HG03442 (cell line): ENCODE measurements around the gene SUSD4.

Source experiments
- ATAC-seq: cut with Tn5 transposase; IDR thresholded peaks from one replicate; pipeline ENCODE4 v1.9.1; 2021; ENCODE audit warnings: mild to moderate bottlenecking, moderate library complexity; ENCODE audit not compliant: unreplicated experiment

The SUSD4 gene

GRCh38 chr1:223363057-223363855 is 720 bp downstream of the SUSD4 start:
- ATAC-seq: no peak

- ATAC-seq: no peak
These were observed 5.2 kb downstream of the SUSD4 start for GRCh38 chr1:223358826-223359225.

GRCh38 chr1:223355699-223356098 is 8.3 kb downstream of the SUSD4 start:
- no peak for ATAC-seq

- ATAC-seq: no peak
These were observed 10.0 kb downstream of the SUSD4 start for GRCh38 chr1:223353939-223354338.

GRCh38 chr1:223352944-223353343 is 11.0 kb downstream of the SUSD4 start:
- ATAC-seq: no peak

- ATAC-seq: no peak
These were observed 13.5 kb downstream of the SUSD4 start for GRCh38 chr1:223350361-223350908.

GRCh38 chr1:223349241-223349640 is 14.7 kb downstream of the SUSD4 start:
- no peak for ATAC-seq

- ATAC-seq: no peak
These were observed 15.5 kb downstream of the SUSD4 start for GRCh38 chr1:223348439-223348838.

- ATAC-seq: no peak
These were observed 16.4 kb downstream of the SUSD4 start for GRCh38 chr1:223347583-223347982.

- no peak for ATAC-seq
These were observed 17.7 kb downstream of the SUSD4 start for GRCh38 chr1:223346311-223346710.

- ATAC-seq: no peak
These were observed 18.3 kb downstream of the SUSD4 start for GRCh38 chr1:223345720-223346119.

GRCh38 chr1:223344491-223344890 is 19.5 kb downstream of the SUSD4 start:
- no peak for ATAC-seq

- ATAC-seq: no peak
These were observed 20.3 kb downstream of the SUSD4 start for GRCh38 chr1:223343692-223344091.

GRCh38 chr1:223341121-223341520 is 22.9 kb downstream of the SUSD4 start:
- no peak for ATAC-seq

- no peak for ATAC-seq
These were observed 23.3 kb downstream of the SUSD4 start for GRCh38 chr1:223340637-223341036.

GRCh38 chr1:223339861-223340260 is 24.1 kb downstream of the SUSD4 start:
- no peak for ATAC-seq

GRCh38 chr1:223338811-223339746 is 24.9 kb downstream of the SUSD4 start:
- ATAC-seq: no peak

- ATAC-seq: no peak
These were observed 26.7 kb downstream of the SUSD4 start for GRCh38 chr1:223337174-223337869.

- ATAC-seq: no peak
These were observed 29.8 kb downstream of the SUSD4 start for GRCh38 chr1:223334156-223334555.

GRCh38 chr1:223332997-223333396 is 31.0 kb downstream of the SUSD4 start:
- ATAC-seq: no peak

- no peak for ATAC-seq
These were observed 32.0 kb downstream of the SUSD4 start for GRCh38 chr1:223331929-223332328.
